ENCODE data around the gene TRPV4. TPM values are rescaled to one million over a fixed set of nuclear protein-coding genes. Genes with fewer than 3 reads are reported as not detected.

Gene TRPV4
- total RNA-seq, 1 experiment from 2014 or later: 0.34 TPM

DNA sequence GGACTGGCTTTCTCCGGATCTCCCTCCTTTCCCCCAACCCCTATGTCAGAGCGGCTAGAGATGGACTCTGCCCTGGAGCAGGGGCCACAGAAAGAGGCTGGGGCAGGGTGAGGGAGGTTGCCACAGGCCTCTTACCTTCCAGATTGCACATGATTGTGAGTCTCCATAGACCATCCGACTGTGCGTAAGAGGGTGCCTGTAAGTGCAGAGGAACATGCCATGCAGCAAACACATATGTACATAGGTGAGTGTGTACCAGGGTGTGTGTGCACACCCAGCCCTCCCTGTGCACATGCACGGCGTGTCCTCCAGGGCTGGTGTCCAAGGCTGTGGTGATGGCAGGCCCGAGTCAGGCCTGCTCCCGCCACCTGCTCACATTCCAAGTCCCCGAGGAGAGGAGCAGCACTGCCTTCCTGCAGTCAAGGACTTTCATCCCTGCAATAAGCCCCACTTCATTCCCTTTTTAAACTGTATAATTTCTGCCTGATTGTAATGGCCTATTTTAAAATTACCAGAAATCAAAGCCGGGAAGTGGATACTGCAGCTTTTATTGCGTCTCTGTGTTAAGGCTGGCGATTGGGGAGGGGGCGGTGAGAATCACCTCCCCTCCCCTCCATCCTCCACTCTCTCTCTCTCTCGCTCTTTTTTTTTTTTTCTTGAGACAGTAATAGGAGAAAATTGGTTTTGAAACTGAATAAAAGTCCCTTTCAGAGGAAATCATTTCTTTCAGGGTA lies 91.1 kb downstream of the TRPV4 start:
- no peak for DNase-seq (ENCODE audit: low read depth)

DNA sequence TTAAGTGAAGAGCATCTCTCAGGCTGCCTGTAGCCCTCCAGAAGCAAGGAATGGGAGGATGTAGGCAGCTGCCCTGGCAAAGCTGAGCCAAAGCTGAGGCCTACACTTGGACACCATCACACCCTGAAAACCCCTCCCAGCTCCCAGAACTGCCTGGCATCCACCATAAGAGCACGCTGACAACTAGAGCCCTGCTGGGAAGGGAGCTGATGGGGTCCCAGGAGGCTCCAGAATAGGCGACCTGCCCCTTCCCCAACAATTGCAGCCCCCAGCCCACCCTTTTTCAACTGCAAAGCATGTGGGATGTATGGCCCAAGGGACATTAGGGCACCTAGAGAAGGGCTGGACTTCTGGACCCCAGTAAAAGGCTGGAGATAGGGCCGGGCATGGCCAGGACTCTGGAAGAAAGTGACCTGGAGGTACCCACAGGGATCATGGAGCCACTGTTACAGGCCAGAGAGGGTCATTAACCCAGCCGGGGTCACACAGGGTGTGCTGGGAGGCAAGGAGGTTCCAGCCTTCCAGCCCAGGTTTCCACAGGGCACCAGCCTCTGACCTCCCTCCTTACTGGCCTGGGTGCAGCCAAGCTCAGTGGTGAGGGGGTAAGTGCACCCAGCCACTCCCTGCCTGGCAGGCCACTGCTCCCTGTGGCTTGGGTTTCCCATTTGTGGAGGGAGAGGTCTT lies 91.8 kb downstream of the TRPV4 start:
- DNase-seq (ENCODE audit: low read depth): no peak

DNA sequence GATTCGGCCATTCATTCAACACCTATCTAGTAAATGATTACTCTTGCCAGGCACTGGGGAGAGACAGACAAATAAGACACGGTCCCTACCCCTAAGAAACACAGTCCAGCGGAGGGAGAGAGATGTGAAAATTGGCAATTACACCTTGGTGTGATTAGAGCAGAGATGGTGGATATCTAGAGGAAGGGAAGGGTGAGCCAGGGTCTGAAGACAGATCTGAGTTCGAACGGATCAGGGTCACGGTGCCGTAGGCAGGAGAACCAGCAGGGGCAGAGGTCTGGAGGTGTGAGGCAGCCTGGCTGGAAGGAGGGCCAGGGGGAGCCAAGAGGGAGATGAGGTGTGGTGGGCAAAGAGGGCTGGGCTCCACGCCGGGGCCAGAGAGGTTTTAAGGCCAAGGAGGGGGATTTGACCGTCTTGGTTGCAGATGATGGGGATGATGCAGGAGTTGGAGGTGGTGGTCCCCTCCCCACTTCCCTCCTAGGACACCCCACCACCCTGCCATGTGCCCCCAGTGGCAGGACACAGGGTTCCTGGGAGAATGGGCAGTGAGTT lies 92.4 kb downstream of the TRPV4 start:
- no peak for DNase-seq (ENCODE audit: low read depth)

DNA sequence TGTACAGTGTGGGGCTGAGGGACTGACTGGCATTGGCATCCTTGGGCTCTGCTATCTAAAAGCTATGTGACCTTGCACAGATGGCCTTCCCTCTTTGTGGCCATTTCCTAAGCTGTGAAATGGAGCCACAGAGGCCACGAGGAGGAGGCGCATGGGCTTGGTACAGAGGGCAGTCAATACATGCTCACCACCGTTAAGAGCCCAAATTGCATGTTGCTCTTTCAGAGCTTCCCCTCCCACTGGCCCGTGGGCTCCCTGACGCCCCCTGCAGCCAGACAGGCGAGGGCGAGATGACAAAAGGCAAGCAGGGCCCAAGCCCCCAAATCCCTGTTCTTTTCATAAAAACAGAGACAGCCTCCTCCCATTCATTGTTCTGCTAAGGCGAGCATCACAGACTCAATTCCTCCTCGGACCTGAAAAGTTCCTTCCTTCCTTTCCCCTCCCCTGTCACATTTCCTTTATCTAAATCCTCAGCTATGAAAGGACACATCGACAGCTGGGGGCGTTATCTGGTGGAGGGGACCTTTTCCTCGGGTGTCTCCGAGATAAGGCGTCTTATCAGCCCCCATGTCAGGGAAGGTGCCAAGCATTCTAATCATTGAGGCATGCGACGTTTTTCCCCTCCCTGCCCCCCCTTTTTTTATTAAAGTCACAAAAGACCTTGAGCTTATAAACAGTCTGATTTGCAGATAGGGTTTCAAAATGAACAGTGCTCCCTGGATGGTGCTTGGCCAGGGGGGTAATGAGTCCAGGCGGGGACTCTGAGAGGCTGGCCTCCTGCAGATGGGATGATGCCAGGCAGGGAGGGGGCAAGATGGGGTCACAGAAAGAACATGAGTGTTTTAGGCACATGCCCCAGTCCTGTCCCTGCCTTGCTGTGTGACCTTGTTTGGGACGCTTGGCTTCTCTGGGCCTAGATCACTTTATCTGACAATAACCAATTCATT lies 93.2 kb downstream of the TRPV4 start:
- no peak for DNase-seq (ENCODE audit: low read depth)

DNA sequence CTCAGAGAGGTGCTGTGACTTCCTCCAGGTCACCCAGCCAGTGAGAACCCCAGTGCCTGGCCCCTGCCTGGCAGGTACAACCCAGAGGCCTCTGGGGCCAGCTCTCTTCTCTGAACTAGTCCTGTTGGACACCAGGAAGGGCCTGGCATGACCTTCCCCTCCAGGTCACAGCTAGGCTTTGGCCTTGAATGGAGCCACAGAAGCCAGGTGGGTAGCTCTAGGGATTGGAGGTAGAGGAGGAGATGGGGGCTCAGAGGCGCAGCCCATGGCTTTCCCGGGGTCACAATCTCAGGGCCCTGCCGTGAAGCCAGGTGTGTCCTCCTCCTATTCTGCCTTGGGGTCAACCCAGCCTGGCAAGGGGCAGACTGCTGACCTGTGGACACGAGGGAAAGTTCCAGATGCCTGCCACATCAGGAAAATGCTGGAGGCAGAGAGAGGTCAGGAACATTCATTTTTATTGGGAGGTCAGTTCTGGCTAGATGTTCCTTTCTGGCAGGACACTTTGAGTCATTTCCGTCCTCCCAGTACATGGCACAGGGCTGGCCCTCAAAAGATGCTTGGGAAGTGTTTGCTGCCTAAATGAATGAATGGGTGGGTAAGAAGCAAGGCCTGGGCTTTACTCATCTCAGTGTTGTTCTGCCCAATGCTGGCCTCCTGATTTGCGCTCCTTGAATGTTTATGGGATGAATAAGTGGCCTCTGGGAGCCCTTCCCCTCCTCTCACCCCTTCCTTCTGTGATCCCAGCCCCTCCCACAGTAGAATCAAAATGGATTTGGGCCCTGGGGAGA lies 94.1 kb downstream of the TRPV4 start:
- peak; percentile 38 for DNase-seq (ENCODE audit: low read depth)

DNA sequence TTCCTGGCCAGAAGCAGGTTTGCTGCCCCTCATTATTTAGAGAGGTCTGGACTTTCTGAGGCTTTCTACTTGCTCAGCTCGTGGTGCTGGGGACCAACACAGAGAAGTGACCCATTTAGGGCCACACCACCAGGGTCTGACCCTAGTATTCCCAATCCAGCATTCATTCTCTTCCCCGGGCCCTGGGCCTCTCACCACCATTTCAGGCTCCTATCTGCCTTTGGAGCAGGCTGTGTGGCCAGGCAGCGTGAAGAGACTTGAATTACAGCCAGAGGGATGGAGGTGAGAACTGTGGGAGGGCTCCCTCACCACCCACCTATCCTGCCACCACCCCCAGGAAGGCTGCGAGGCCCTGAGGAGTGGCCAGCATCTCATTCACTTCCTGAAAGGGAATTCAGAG lies 95.0 kb downstream of the TRPV4 start:
- DNase-seq (ENCODE audit: low read depth): no peak

DNA sequence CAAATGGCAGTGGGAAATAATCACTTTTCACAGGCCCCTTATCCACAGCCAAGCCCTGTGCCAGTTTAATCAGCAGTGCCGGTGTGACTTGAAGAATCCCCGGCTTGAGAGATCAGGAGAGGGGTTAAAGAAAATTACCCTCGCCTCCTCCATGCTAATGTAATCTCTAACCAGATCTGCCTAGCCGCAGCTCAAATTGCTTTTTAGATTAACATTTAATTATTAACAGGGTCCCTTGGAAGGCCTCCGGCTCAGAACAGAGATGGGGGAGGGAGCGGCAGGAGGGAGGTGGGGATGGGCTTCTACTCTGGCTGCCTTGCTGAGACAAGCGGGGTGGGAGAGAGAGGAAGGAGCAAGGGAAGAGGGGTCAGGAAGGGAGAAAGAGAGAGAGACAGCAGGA lies 95.6 kb downstream of the TRPV4 start:
- DNase-seq (ENCODE audit: low read depth): no peak

DNA sequence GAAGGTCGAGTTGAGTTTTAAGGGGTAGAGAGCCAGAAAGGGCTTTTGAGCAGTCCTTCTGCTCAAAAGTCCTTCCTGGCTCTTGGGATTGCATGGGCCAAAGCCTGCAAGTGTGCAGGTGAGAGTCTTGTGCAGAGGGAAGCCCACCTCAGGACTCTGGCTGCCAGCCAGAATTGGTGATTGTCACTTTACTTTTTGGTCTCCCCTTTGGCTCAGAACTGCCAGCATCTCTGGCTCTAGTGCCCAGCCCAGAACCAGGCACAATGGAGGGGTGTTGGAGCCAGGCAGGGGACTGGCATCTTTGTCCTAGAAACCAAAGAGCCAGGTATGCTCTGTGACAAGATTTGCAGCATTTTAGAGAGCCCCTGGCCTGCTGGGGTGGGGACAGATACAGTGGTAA lies 96.1 kb downstream of the TRPV4 start:
- DNase-seq (ENCODE audit: low read depth): no peak

DNA sequence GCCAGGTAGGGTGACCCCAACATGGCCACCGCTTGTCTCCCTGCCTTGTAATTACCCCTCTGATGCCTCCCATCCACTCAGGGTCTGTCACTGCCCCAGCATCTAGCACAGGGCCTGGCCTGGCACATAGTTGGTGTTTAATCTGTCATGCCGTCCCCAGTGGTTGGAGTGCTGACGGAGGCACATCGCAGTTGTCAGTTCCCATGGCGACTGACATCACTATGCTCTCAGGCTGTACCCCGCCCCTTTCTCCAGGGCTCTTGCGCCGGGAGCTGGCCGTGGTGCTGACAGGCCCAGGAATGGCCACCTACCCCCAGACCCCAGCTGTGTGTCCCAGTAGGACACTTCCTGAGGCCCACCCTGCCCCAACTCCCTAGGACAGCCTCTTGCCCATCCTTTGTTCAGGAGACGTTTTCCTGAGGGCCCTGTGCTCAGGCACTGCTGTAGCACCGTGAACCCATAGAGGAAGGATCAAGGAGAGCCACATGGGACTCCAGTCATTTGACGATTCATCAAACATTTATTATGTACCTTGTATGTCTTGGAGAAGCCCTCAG lies 96.6 kb downstream of the TRPV4 start:
- DNase-seq (ENCODE audit: low read depth): peak; percentile 64

DNA sequence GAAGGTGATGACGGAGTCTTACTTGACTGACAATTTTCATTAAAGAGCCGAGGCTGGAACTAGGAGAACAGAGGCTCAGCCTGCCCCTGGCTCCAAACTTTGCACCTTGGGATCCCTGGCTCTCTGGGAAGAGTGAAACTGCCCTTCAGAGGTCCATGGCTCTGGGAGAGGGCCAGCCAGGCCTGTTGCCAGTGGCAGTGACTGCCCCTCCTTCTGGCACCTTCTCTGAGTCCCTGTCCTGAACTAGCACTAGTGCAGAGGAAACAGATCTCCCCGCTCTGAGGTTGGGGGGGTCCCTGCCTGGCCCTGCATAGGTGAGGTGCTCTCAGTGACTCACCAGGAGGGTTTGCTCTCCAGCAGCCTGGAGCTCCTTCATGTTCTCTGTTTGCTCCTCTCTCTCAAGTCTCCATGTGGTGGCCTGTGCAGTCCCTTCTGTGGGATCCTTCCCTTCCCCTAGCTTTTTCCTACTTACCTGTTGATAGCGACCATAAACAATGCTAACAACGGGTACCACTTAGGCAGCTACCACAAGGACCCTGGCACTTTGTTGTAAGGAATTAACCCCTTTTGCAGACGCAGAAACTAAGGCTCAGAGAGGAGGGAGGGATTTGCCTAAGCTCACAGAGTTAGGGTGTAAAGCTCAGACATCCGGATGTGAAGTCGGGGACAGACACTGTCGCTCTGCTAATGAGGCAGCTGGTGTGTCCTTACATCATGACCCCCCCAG lies 97.2 kb downstream of the TRPV4 start:
- DNase-seq (ENCODE audit: low read depth): no peak

DNA sequence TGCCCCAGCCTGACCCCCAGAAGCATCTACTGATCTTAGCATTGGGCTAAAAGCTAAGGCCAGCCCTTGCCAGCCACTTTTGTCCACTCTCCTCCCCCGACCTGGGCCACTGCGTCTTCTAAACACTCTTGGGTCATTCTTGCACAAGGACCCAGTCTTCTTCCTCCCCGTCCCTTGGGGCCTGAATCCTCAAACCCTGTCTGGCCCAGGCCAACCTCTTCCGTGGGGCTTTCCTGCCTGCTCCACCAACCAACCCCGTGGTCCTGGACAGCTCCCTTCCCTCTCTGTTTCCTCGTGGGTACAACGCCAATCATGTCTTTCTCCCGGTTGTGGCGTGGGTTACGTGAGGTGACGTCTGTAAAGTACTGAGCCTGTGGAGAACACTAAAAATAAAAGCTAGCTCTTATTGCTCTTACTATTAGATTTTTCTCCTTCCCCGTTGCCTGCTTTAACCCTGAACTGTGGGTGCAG lies 98.1 kb downstream of the TRPV4 start:
- DNase-seq (ENCODE audit: low read depth): no peak

DNA sequence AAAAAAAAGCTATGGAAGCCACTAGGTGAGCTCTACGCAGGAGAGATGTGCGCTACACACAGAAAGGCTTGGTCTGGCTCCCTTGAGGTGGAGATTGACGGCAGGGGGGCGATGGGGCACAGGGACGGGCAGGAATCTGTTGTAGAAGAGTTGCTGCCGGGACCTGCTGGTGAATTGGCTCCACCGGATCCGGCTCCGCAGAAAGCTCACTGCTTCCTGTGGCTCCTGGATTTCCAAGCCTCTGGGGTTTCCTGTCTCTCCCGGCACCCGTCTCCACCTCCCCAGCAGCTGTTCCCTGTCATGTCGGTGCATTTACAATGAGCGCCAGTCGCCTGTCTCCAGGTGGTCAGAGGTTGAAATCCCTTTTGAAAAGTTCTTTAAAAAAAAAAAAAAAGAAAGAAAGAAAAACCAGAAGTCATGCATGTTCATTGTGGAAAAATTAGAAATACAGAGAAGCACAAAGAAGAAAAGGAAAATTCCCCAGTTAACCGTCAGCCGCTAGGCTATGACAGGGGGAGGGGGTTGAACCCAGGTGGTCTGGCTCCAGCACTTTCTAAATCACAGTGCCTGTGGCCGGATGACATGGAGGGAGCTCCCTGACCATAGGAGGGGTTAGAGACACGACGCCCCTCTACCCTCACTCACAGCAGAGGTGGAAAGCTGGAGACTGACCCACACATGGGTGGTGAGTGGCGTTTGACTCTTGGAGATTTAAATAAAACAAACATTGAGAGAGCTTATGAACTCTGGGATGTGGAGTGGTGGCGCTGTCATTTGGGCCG lies 98.8 kb downstream of the TRPV4 start:
- peak; percentile 23 for DNase-seq (ENCODE audit: low read depth)

Other genes with a start within 250 kb of the TRPV4 start
- 1.2 and 1.7 TPM in 2 replicates for gene FAM222A, start 119.6 kb downstream of the TRPV4 start, total RNA-seq (2014; rRNA removed)
- gene GLTP, start 47.1 kb upstream of the TRPV4 start, total RNA-seq (2014; rRNA removed): 51.7 and 74.8 TPM in 2 replicates
- 14.9 and 19.0 TPM in 2 replicates for gene TCHP, start 66.9 kb upstream of the TRPV4 start, total RNA-seq (2014; rRNA removed)
- 31.4 and 38.4 TPM in 2 replicates for gene GIT2, start 163.0 kb upstream of the TRPV4 start, total RNA-seq (2014; rRNA removed)
- gene ANKRD13A, start 166.0 kb upstream of the TRPV4 start, total RNA-seq (2014; rRNA removed): 90.2 and 99.1 TPM in 2 replicates
- gene C12orf76, start 215.1 kb upstream of the TRPV4 start, total RNA-seq (2014; rRNA removed): 7.7 and 9.0 TPM in 2 replicates